OCI-M2 (cell line): ENCODE results near the gene TIMMDC1.
"Not testable (repeated sequence)": the region's sequence is repeated elsewhere in the genome, so short reads cannot be mapped to it uniquely, and the experiment has no call there.

Experiments used
- DNase-seq: peaks from one replicate; lab custom pipeline; 2025; ENCODE audit not compliant: unreplicated experiment; lab: John Stamatoyannopoulos, UW

TIMMDC1 gene

GRCh38 chr3:119553823-119554415 is 55.6 kb downstream of the TIMMDC1 start:
- no peak for DNase-seq

- no peak for DNase-seq
Observed at GRCh38 chr3:119555309-119555735, 57.0 kb downstream of the TIMMDC1 start.

DNA sequence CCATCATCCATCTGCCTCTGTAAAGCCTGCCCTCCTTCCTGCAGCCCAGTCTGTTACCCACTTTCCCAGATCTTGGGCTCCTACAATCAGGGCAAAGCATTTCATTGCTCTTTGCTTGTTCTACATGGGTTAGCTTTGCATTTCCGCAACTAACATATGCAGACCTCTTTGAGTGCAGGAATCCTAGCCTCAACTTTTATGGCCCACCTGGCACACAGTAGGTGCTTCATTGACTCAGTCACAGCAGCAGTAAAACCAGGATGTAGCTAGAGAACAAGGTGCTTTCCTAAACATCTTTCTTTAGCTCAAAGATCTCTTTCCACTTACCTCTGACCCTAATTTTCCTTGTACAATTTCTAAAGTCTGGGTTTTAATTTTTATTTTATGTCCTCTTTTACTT is 57.6 kb downstream of the TIMMDC1 start:
- no peak for DNase-seq

- DNase-seq: no peak
Observed at GRCh38 chr3:119557192-119557876, 59.0 kb downstream of the TIMMDC1 start.

- DNase-seq: no peak
Observed at GRCh38 chr3:119557877-119558269, 59.5 kb downstream of the TIMMDC1 start.

DNA sequence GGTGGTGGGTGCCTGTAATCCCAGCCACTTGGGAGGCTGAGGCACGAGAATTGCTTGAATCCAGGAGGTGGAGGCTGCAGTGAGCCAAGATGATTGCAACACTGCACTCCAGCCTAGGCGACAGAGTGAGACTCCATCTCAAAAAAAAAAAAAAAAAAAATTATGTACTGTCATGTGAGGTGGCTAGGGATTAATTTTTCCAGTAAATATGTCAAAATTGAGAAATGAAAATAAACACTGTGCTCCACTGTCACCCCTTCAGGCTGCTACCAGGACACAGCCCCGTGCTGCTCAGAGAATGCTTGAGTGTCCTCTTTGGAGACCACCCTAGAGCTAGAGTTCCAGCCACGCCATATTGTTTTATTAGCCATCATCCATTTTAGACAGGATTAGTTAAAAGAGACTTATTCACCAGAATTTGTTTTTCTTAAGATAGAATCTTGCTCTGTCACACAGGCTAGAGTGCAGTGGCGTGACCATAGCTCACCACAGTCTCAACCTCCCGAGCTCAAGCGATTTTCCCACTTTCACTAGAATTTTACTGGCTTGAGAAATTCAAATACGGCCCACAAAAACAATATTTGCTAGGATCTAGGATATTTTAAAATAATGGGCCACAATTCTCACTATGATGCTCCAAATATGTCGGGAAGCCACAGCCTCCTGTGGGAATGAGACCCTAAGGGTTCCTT is 60.4 kb downstream of the TIMMDC1 start:
- no peak for DNase-seq

DNA sequence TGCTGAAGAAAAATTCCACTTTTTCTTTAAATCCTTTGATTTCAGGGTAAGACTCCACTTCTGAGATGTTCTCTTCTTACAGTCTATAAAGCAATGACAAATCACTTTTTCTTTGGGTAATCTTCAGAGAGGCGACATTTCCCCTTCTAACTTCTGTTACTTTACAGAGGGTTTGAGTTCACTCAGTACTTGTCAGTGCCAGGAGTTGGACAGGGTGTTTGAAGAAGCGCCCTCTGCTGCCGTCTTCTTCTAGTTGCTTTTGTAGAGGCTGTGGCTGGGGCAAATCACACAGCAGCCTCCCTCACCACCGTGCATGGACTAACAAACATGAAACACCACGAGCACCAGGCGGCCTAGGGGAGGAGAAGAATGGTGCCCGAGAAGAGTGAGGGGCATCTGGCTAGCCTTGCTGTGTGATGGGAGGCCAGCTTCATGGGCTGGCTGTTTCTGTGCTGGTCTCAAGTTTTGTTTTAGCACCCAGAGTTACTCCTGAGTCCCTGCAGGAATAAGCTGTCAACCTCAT is 61.2 kb downstream of the TIMMDC1 start, which contains the start of gene CD80:
Gene CD80, minus strand, starts transcription at position 174 of the 523 bp plus-strand sequence. CDS start 1,886 bp downstream, outside the sequence.
- no peak for DNase-seq

DNA sequence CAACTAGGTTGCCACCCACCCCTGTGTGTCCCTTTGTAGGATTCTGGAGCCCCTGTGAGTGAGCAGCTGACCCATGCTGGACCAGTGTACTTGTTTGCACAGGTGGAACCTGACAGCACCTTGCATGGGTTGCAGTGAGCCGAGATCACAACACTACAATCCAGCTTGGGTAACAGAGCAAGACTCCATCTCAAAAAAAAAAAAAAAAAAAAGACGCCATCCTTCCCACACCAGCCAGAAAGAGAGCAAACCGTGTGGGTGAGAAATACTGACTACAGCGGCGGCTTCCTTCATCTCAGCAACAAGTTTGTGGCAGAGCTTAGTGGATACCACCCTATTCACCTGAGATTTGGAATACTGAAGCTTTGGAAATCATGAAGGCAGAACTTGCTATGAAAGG is 61.8 kb downstream of the TIMMDC1 start:
- DNase-seq: no peak

- DNase-seq: no peak
Observed at GRCh38 chr3:119562307-119562961, 64.1 kb downstream of the TIMMDC1 start.

GRCh38 chr3:119563334-119563733 is 65.0 kb downstream of the TIMMDC1 start:
- not testable (repeated sequence) for DNase-seq

- DNase-seq: no peak
Observed at GRCh38 chr3:119569156-119569555, 70.8 kb downstream of the TIMMDC1 start.

- DNase-seq: no peak
Observed at GRCh38 chr3:119570229-119570628, 71.9 kb downstream of the TIMMDC1 start.

DNA sequence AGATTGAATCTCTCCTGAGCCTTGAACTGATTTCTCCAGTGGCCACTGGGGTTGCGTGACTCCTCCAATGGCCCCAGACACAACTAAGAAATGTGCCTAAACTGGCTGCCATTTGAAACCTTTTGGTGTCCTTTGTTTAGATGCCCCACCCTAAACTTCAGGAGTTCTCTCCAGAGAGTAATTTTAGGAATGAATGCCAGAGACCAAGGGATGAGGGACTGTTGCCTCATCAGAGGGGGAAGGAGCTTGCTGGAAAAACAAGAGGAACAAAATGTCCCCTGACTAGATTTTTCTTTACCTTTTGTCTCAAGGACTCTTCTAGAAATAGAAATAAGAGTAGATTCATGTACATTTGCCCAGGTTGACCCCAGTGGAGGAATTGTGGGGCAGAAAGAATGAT is 72.9 kb downstream of the TIMMDC1 start:
- no peak for DNase-seq

DNA sequence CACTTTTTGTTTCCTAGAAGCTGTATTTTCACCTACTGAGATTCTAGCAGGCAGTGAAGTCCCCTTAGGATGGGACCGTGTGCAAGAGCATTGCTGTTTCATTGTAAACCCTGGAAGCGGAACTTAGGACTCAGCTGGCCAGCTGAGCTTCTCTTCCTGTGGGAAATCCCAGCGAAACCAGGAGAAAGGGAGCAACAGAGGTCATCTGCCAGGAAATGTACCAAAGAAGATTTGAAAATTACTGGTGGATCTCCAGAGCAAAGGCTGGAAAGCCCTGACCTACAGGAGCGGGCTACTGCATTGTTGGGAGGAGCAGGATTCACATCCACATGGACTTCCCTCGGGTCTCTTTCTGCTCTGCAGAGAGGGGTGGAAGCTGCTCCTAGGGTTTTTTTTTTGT is 73.3 kb downstream of the TIMMDC1 start:
- no peak for DNase-seq
